G401.6 (cell line): ENCODE measurements around the gene NPBWR2.
"Not testable (repeated sequence)": the region's sequence is repeated elsewhere in the genome, so short reads cannot be mapped to it uniquely, and the experiment has no call there.

Source experiments
- FAIRE-seq: peaks from 2 replicates; lab custom pipeline; 2012; peaks lifted over from hg19 to GRCh38; lab: Jason Lieb, UNC

NPBWR2 gene

GRCh38 chr20:64144144-64144912, 37.0 kb upstream of the NPBWR2 start:
- FAIRE-seq, result no peak

GRCh38 chr20:64143018-64143801, 35.8 kb upstream of the NPBWR2 start:
- no peak for FAIRE-seq

- no peak for FAIRE-seq
These were observed 35.2 kb upstream of the NPBWR2 start for GRCh38 chr20:64142590-64142989.

- no peak for FAIRE-seq
These were observed 33.6 kb upstream of the NPBWR2 start for GRCh38 chr20:64140956-64141355.

- no peak for FAIRE-seq
These were observed 32.9 kb upstream of the NPBWR2 start for GRCh38 chr20:64140061-64140931.

GRCh38 chr20:64139199-64140060, 32.1 kb upstream of the NPBWR2 start:
- no peak for FAIRE-seq

GRCh38 chr20:64138276-64138815, 31.0 kb upstream of the NPBWR2 start:
- FAIRE-seq, result no peak

GRCh38 chr20:64137598-64138031, 30.2 kb upstream of the NPBWR2 start:
- no peak for FAIRE-seq

- no peak for FAIRE-seq
These were observed 28.8 kb upstream of the NPBWR2 start for GRCh38 chr20:64136004-64136710.

GRCh38 chr20:64134744-64135143, 27.4 kb upstream of the NPBWR2 start:
- FAIRE-seq, result not testable (repeated sequence)

GRCh38 chr20:64133951-64134407, 26.6 kb upstream of the NPBWR2 start:
- FAIRE-seq, result no peak

- FAIRE-seq, result no peak
These were observed 24.0 kb upstream of the NPBWR2 start for GRCh38 chr20:64131406-64131805.

- FAIRE-seq, result no peak
These were observed 23.5 kb upstream of the NPBWR2 start for GRCh38 chr20:64130876-64131275.

- no peak for FAIRE-seq
These were observed 22.9 kb upstream of the NPBWR2 start for GRCh38 chr20:64130271-64130670.

- FAIRE-seq, result no peak
These were observed 21.9 kb upstream of the NPBWR2 start for GRCh38 chr20:64129146-64129782.

GRCh38 chr20:64123517-64123916, 16.2 kb upstream of the NPBWR2 start:
- FAIRE-seq, result not testable (repeated sequence)

GRCh38 chr20:64122927-64123326, 15.6 kb upstream of the NPBWR2 start:
- FAIRE-seq, result not testable (repeated sequence)

GRCh38 chr20:64121586-64121985, 14.2 kb upstream of the NPBWR2 start:
- no peak for FAIRE-seq

GRCh38 chr20:64119681-64120341, 12.4 kb upstream of the NPBWR2 start:
- no peak for FAIRE-seq
